Loucy (cell line): Measurements from ENCODE around the gene NDUFV3.

ENCODE experiments used
- H2AFZ ChIP-seq: fragments of 200-600 bp; sonication (generic); 2 replicates; pipeline ENCODE4 v1.6.0; 2016; ENCODE audit warnings: antibody characterized with exemption, mild to moderate bottlenecking, low read length, moderate library complexity
- H3F3A ChIP-seq: fragments of 200-600 bp; 2 replicates; pipeline ENCODE4 v1.6.0; 2016; ENCODE audit warnings: antibody characterized with exemption, low read depth, mild to moderate bottlenecking
- H3K27me3 ChIP-seq: fragments of 200-600 bp; sonication (generic); 2 replicates; pipeline ENCODE4 v1.6.1; 2014; ENCODE audit warnings: low read length, mild to moderate bottlenecking; ENCODE audit not compliant: insufficient read depth, poor library complexity, severe bottlenecking
- H3K36me3 ChIP-seq: fragments of 200-600 bp; sonication (generic); 2 replicates; pipeline ENCODE4 v1.6.1; 2016; ENCODE audit warnings: low read length; ENCODE audit not compliant: insufficient read depth
- H3K4me1 ChIP-seq: fragments of 200-600 bp; sonication (generic); 2 replicates; pipeline ENCODE4 v1.5.1; 2014; ENCODE audit warnings: low read length, mild to moderate bottlenecking; ENCODE audit not compliant: insufficient read depth, poor library complexity, severe bottlenecking
- H3K4me2 ChIP-seq: fragments of 200-600 bp; sonication (generic); 2 replicates; pipeline ENCODE4 v1.6.0; 2014; ENCODE audit warnings: antibody characterized with exemption, low read length, low read depth, mild to moderate bottlenecking; ENCODE audit not compliant: poor library complexity, severe bottlenecking
- H3K4me3 ChIP-seq: fragments of 200-600 bp; sonication (generic); 2 replicates; pipeline ENCODE4 v1.5.1; 2014; ENCODE audit warnings: low read length, mild to moderate bottlenecking, mixed read lengths; ENCODE audit not compliant: poor library complexity, severe bottlenecking
- H3K79me2 ChIP-seq: fragments of 200-600 bp; sonication (generic); 2 replicates; pipeline ENCODE4 v1.6.1; 2014; ENCODE audit warnings: low read length; ENCODE audit not compliant: insufficient read depth
- H3K9ac ChIP-seq: fragments of 200-600 bp; sonication (generic); 2 replicates; pipeline ENCODE4 v1.6.0; 2014; ENCODE audit warnings: mild to moderate bottlenecking, low read depth, low read length, moderate library complexity; ENCODE audit not compliant: poor library complexity, severe bottlenecking
- H3K9me2 ChIP-seq: fragments of 200-600 bp; sonication (generic); replicated peaks from 2 replicates; pipeline ENCODE4 v1.6.1; 2016; ENCODE audit warnings: low read depth, low read length, mixed read lengths
- H3K9me3 ChIP-seq: fragments of 200-600 bp; sonication (generic); 2 replicates; pipeline ENCODE4 v1.6.1; 2014; ENCODE audit warnings: mild to moderate bottlenecking, antibody characterized with exemption, low read length, low read depth; ENCODE audit not compliant: insufficient read depth
- H4K20me1 ChIP-seq: fragments of 200-600 bp; sonication (generic); 2 replicates; pipeline ENCODE4 v1.6.0; 2014; ENCODE audit warnings: antibody characterized with exemption, low read length, mild to moderate bottlenecking; ENCODE audit not compliant: insufficient read depth, poor library complexity, severe bottlenecking
- EZH2phosphoT487 ChIP-seq: fragments of 200-600 bp; IDR thresholded peaks from 2 replicates; pipeline ENCODE4 v1.6.1; 2018; ENCODE audit warnings: antibody characterized with exemption, mild to moderate bottlenecking, moderate library complexity, borderline replicate concordance
- TF ChIP-seq, protein P1 (sequence below): fragments of 200-600 bp; sonication (generic); conservative IDR thresholded peaks from 2 replicates; pipeline ENCODE4 v1.5.1; 2014; ENCODE audit warnings: mild to moderate bottlenecking, antibody characterized with exemption, low read length

Gene NDUFV3

DNA sequence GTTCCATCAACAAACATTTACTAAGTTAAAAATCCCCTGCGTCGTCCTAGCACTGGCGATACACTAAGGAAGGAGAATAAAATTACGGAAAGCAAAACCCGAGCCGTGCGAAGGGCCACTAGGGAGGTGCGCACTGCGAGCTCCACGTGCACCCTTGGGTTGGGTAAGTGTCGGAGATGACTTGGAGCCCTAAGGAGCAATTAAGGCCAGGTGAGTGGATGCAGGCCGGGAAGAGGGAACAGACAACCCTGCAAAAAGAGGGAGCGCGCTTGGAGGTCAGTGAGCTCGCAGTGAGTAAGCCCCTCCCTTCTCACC is 14.5 kb upstream of the NDUFV3 start:
- peaks cover 18% of the 10 kb centered on the region for H3K4me1 ChIP-seq
- peak overlapping the region; percentile 80 for H3K4me2 ChIP-seq
- H3K9ac ChIP-seq: peak overlapping the region; percentile 90
- H2AFZ ChIP-seq: peak overlapping the region; percentile 92
- peaks cover 17% of the 10 kb centered on the region for H4K20me1 ChIP-seq
- no peaks in the 10 kb centered on the region for H3K9me3 ChIP-seq
- no peaks in the 10 kb centered on the region for H3K9me2 ChIP-seq
- no peaks in the 10 kb centered on the region for H3F3A ChIP-seq
- H3K27me3 ChIP-seq: no peaks in the 10 kb centered on the region
- peaks cover 46% of the 10 kb centered on the region for H3K79me2 ChIP-seq
- peaks cover 8% of the 10 kb centered on the region; the same call in 1 of the 2 replicates for H3K36me3 ChIP-seq
- H3K4me3 ChIP-seq: peak overlapping the region; percentile 84
- no peak for TF ChIP-seq EZH2phosphoT487
- TF ChIP-seq, protein P1, sequence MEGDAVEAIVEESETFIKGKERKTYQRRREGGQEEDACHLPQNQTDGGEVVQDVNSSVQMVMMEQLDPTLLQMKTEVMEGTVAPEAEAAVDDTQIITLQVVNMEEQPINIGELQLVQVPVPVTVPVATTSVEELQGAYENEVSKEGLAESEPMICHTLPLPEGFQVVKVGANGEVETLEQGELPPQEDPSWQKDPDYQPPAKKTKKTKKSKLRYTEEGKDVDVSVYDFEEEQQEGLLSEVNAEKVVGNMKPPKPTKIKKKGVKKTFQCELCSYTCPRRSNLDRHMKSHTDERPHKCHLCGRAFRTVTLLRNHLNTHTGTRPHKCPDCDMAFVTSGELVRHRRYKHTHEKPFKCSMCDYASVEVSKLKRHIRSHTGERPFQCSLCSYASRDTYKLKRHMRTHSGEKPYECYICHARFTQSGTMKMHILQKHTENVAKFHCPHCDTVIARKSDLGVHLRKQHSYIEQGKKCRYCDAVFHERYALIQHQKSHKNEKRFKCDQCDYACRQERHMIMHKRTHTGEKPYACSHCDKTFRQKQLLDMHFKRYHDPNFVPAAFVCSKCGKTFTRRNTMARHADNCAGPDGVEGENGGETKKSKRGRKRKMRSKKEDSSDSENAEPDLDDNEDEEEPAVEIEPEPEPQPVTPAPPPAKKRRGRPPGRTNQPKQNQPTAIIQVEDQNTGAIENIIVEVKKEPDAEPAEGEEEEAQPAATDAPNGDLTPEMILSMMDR: no peak

DNA sequence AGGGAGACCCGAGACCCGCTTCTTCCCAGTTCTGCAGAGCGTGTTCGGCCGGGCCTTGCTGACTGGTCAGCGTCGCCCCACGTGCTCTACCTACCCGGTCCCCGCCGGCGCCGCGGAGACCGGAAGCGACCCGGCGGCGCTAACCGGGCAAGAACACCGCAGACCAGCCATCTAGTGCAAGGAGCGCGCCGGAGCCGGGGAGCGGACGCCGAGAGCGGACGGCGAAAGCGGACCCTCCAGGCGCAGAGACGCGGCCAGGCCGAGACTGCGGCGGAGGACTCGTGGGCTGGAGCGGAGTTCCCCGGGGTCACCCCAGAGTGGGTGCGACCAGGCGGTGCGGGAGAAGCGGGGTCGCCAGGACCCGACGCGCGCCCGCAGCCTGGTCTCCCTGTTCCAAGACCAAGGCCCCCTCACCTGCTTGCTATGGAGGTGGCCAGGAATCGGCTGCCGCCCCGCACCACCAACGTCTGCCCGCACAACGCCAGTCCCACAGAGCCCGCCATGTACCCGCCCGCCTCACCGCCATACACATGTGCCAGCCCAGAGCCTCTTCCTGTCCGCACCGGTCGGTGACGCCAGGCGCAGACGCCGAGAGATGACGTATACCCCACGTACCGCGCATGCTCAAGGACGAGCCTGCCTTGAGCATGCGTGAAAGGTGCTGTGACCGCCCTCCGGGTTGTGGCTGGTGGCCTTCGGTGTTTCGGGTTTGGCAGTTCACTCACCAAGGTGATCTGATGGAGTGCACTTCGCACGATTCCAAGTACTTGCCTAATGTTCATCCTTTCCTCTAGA is 13.9 kb upstream of the NDUFV3 start, which contains the start of gene WDR4:
TSS of gene WDR4 (minus strand) at position 547 of the 795 bp plus-strand sequence. CDS start at position 503, 44 bp downstream.
- Histone ChIP-seq H3K4me3 (peak within 1 kb of the TSS; percentile 84), H4K20me1 (peaks cover 17% of the 10 kb centered on the region), H3K9me3 (no peaks in the 10 kb centered on the region), H3K9me2 (no peaks in the 10 kb centered on the region), H3K27me3 (no peaks in the 10 kb centered on the region), H2AFZ (peak within 1 kb of the TSS; percentile 92), H3K79me2 (peaks cover 46% of the 10 kb centered on the region), H3K36me3 (peaks cover 5% of the 10 kb centered on the region; the same call in 1 of the 2 replicates), H3F3A (no peaks in the 10 kb centered on the region), H3K4me1 (peaks cover 18% of the 10 kb centered on the region), H3K9ac (peak within 1 kb of the TSS; percentile 90), H3K4me2 (peak within 1 kb of the TSS; percentile 80)
- no peak for TF ChIP-seq EZH2phosphoT487
- TF ChIP-seq, protein P1: no peak

DNA sequence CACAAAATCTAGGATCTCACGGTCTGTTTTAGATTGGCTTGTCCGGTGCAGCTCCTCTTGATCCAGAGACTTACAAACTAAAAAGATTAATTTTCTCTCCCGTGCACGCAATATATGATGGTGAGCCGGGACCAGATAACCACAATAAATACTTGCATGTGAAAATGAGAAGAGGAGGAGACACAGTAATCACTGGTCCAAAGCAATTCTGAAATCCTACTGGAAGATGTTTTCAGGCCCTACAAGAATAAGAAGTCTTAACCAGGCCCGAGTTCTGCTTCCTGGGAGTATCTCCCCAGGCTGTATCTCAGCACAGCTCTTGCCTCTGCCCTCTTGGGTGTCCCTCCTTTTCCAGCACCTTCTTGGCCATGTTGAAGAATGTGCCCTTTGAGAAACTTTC is 12.8 kb upstream of the NDUFV3 start:
- Histone ChIP-seq H3K9me2 (no peaks in the 10 kb centered on the region), H3K9me3 (no peaks in the 10 kb centered on the region), H3K36me3 (peaks cover 5% of the 10 kb centered on the region; the same call in 1 of the 2 replicates), H3K9ac (peak overlapping the region; percentile 90), H3K27me3 (no peaks in the 10 kb centered on the region), H4K20me1 (peaks cover 17% of the 10 kb centered on the region), H3K4me2 (peak overlapping the region; percentile 80), H3F3A (no peaks in the 10 kb centered on the region), H3K79me2 (peaks cover 46% of the 10 kb centered on the region), H2AFZ (no peak overlapping the region), H3K4me1 (peaks cover 18% of the 10 kb centered on the region), H3K4me3 (peak overlapping the region; percentile 84)
- TF ChIP-seq EZH2phosphoT487: no peak
- TF ChIP-seq, protein P1: no peak
